Adrenal gland (tissue), 12 donors: Measurements from ENCODE around the gene USP28. TPM values are rescaled to one million over a fixed set of nuclear protein-coding genes. Genes with fewer than 3 reads are reported as not detected.
"Not testable (repeated sequence)": the region's sequence is repeated elsewhere in the genome, so short reads cannot be mapped to it uniquely, and the experiment has no call there.

Experiments used
- DNase-seq, 7 donors: peaks; one replicate each; pipeline ENCODE4 v3.0.0-alpha.2; 2019 to 2020
- H3K27ac ChIP-seq, 5 donors: fragments of 200-600 bp; sonication (generic) in 4 of 5; 1 replicate in 3 of 5; 2 replicates in 2 of 5; pipeline versions ENCODE4 v1.5.1 to v1.8.0; 2016 to 2020; ENCODE audit warnings: mild to moderate bottlenecking in 1 of 5
- H3K27me3 ChIP-seq: fragments of 200-600 bp; 2 replicates; pipeline ENCODE4 v1.8.0; 2021
- H3K36me3 ChIP-seq, 2 donors: fragments of 200-600 bp; replicated peaks in 1 of 2; 1 replicate in 1 of 2; 2 replicates in 1 of 2; pipeline versions ENCODE4 v1.5.1 to v1.8.0; 2018 to 2022
- H3K4me1 ChIP-seq, 2 donors: fragments of 200-600 bp; replicated peaks in 1 of 2; 1 replicate in 1 of 2; 2 replicates in 1 of 2; pipeline versions ENCODE4 v1.5.1 to v1.8.0; 2018 to 2021
- H3K4me3 ChIP-seq, 4 donors: fragments of 200-600 bp; sonication (generic) in 3 of 4; one replicate each; pipeline ENCODE4 v1.5.1; 2016 to 2018
- H3K9me3 ChIP-seq, 3 donors: fragments of 200-600 bp; sonication (generic) in 1 of 3; replicated peaks in 1 of 3; 1 replicate in 2 of 3; 2 replicates in 1 of 3; pipeline versions ENCODE4 v1.5.1 to v1.8.0; 2016 to 2021
- CTCF ChIP-seq, 6 experiments: fragments of 450-650 bp in 4 of 6; fragments of 200-600 bp in 2 of 6; sonication (generic) in 1 of 6; IDR thresholded peaks; 1 replicate in 5 of 6; 2 replicates in 1 of 6; pipeline versions ENCODE4 v1.5.1 to v1.8.0; 2016 to 2021; ENCODE audit warnings: antibody characterized with exemption in 6 of 6, mild to moderate bottlenecking in 2 of 6, moderate library complexity in 1 of 6
- POLR2A ChIP-seq, 2 donors: fragments of 450-650 bp; IDR thresholded peaks; one replicate each; pipeline ENCODE4 v1.6.1; 2017; ENCODE audit warnings: antibody characterized with exemption in 2 of 2, mild to moderate bottlenecking in 2 of 2, moderate library complexity in 1 of 2
- WGBS, 4 donors: extraction: QIAGEN DNeasy Blood & Tissue Kit in 2 of 4; methylation state at CpG; one replicate each; pipeline versions ENCODE4 v1.1.5 to v1.1.7; 2013 to 2017; 5-methylcytosine and 5-hydroxymethylcytosine counted together
- intact Hi-C, 2 donors: fragments of 100-400 bp; cut with DNase I; formaldehyde crosslinking; loops; one replicate each; pipeline versions ENCODE4 v1.14.1 to v1.15.0; 2022 to 2023
- polyA plus RNA-seq, 3 donors: library from polyadenylated mRNA; stranded (reverse); fragments of 200-250 nt in 2 of 3; fragments of 350-450 nt in 1 of 3; fragmentation: Illumina TruSeq in 1 of 3; extraction: RNeasy Lipid Tissue Mini Kit (QIAGEN cat#74804) in 1 of 3; gene quantifications; one replicate each; pipeline ENCODE4 v1.2.3, GENCODE V29; 2013 to 2014
- total RNA-seq, 9 donors: library from RNA; depleted of rRNA in 4 of 9; stranded (reverse); fragments of >200 nt in 4 of 9; fragments of 120-200 nt in 1 of 9; fragmentation: NEBNext Ultra II Directional in 1 of 9; extraction: Animal tissue kit (Norgen Biotek cat#: 25700) in 1 of 9; gene quantifications; one replicate each; pipeline versions ENCODE4 v1.1.0 to v1.2.4, GENCODE V29; 2013 to 2023
- donor health status: healthy with polysubstance abuse.
- donor health status: Bipolar disorder and iron deficiency.
- donor health status: DM: yes; HTN: yes; CAD: no.
- donor health status: DM: no; HTN: no; CAD: no.
- donor health status: DM: no; HTN: no; CAD: no.
- donor health status: DM: yes; HTN: yes; CAD: no.

USP28 gene
- total and polyA plus RNA-seq, 12 donors = 2.9 to 25.0 (median 17.2) TPM

GRCh38 chr11:113771964-113772363, 103.4 kb downstream of the USP28 start:
- no peak overlapping the region for H3K27ac ChIP-seq
- intact Hi-C loops = no loop called here
- DNase-seq = no peak
- H3K27me3 ChIP-seq = no peaks in the 10 kb centered on the region
- 61 to 89% (median 81%) methylated on average over 3 of the region's 3 CpGs for WGBS, 4 donors
- H3K4me3 ChIP-seq = no peak overlapping the region
- peaks cover 5 to 20% of the 10 kb centered on the region in 2 donors for H3K4me1 ChIP-seq
- peaks cover 0 to 15% of the 10 kb centered on the region in 2 donors for H3K36me3 ChIP-seq
- TF ChIP-seq CTCF (IDR thresholded peaks at IDR 0.05) (no peak), POLR2A (IDR thresholded peaks at IDR 0.05) (no peak)
- H3K9me3 ChIP-seq = no peaks in the 10 kb centered on the region

- DNase-seq = no peak
- intact Hi-C loops = no loop called here
Observed at GRCh38 chr11:113764527-113765219, 110.7 kb downstream of the USP28 start.

GRCh38 chr11:113763040-113763439, 112.3 kb downstream of the USP28 start:
- intact Hi-C loops, H3K27ac ChIP-seq, H3K9me3 ChIP-seq, DNase-seq, H3K4me1 ChIP-seq, H3K4me3 ChIP-seq, H3K27me3 ChIP-seq: not testable (repeated sequence)
- peaks cover 0 to 38% of the 10 kb centered on the region in 2 donors for H3K36me3 ChIP-seq
- WGBS, 4 donors = 97 to 98% (median 98%) methylated on average over 2 of the region's 2 CpGs

More at GRCh38 chr11:113764527-113765219, 110.7 kb downstream of the USP28 start:
- no peak overlapping the region for H3K27ac ChIP-seq
- TF ChIP-seq POLR2A (IDR thresholded peaks at IDR 0.05) = no peak
- no peak for TF ChIP-seq CTCF (IDR thresholded peaks at IDR 0.05)
- no peak overlapping the region for H3K4me3 ChIP-seq
- no peaks in the 10 kb centered on the region for H3K9me3 ChIP-seq
- H3K36me3 ChIP-seq = peaks cover 0 to 24% of the 10 kb centered on the region in 2 donors
- WGBS, 4 donors = 87 to 91% (median 89%) methylated on average over 2 of the region's 2 CpGs
- no peaks in the 10 kb centered on the region for H3K27me3 ChIP-seq
- H3K4me1 ChIP-seq = no peaks in the 10 kb centered on the region

- H3K4me1 ChIP-seq = no peaks in the 10 kb centered on the region
- no peaks in the 10 kb centered on the region for H3K9me3 ChIP-seq
- H3K4me3 ChIP-seq = no peak overlapping the region
- intact Hi-C loops = no loop called here
- H3K27me3 ChIP-seq = no peaks in the 10 kb centered on the region
- H3K36me3 ChIP-seq = peaks cover 0 to 41% of the 10 kb centered on the region in 2 donors
- TF ChIP-seq CTCF (IDR thresholded peaks at IDR 0.05) = no peak
- no peak for TF ChIP-seq POLR2A (IDR thresholded peaks at IDR 0.05)
- no peak for DNase-seq
- H3K27ac ChIP-seq = no peak overlapping the region
- 94 to 100% (median 95%) methylated on average over 3 of the region's 3 CpGs for WGBS, 4 donors
Observed at GRCh38 chr11:113760241-113760640, 115.1 kb downstream of the USP28 start.

- Histone ChIP-seq H3K4me1 (no peaks in the 10 kb centered on the region), H3K9me3 (no peaks in the 10 kb centered on the region), H3K4me3 (no peak overlapping the region), H3K27ac (no peak overlapping the region), H3K36me3 (peaks cover 0 to 30% of the 10 kb centered on the region in 2 donors), H3K27me3 (no peaks in the 10 kb centered on the region)
- 95 to 98% (median 98%) methylated on average over 3 of the region's 3 CpGs for WGBS, 4 donors
- intact Hi-C loops = no loop called here
- TF ChIP-seq CTCF (IDR thresholded peaks at IDR 0.05) (no peak), POLR2A (IDR thresholded peaks at IDR 0.05) (no peak)
- no peak for DNase-seq
Observed at GRCh38 chr11:113752932-113753331, 122.4 kb downstream of the USP28 start.
